ENCODE measurements around the gene OR12D3. TPM values are rescaled to one million over a fixed set of nuclear protein-coding genes. Genes with fewer than 3 reads are reported as not detected.
"Not testable (repeated sequence)": the region's sequence is repeated elsewhere in the genome, so short reads cannot be mapped to it uniquely, and the experiment has no call there.

OR12D3 gene, protein sequence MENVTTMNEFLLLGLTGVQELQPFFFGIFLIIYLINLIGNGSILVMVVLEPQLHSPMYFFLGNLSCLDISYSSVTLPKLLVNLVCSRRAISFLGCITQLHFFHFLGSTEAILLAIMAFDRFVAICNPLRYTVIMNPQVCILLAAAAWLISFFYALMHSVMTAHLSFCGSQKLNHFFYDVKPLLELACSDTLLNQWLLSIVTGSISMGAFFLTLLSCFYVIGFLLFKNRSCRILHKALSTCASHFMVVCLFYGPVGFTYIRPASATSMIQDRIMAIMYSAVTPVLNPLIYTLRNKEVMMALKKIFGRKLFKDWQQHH
- not detected in 2 replicates for total RNA-seq (2014; rRNA removed; shearing (Covaris generic))

DNA sequence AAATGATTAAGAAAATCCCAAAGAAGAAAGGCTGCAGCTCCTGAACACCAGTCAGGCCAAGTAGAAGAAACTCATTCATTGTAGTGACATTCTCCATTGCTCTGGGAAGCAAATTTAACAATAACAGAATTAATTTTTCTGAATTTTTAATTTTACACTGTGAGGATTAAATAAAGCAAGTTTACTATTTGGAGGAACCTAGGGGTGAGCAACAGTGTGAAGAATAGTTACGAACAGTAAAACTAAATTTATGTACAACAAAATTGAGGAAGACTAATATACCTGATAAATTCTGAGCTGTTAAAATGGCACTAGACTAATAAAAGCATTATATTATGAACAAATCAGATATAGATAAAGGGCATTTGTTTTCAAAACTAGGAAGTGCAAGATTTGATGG, at the start of gene OR12D3:
OR12D3 (minus strand) TSS at position 101 of the 400 bp plus-strand sequence; CDS start at position 97, 4 bp downstream.
- no peak for DNase-seq (ENCODE audit: low spot score)

DNA sequence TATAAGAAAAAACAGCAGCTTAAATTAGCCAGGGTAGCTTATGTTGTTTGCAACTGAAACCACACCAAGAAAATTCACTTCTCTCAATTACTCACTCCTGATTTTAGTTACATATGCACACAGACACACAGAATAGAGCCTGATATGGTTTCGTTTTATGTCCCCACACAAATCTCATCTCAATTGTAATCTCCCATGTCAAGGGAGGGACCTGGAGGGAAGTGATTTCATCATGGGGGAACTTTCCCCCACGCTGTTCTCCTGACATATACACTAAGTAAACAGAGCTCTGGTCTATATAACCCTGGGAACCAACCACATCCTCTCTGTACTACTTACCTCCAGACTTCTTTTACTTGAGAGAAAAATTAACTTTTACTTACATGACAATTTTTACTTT, 49.5 kb upstream of the OR12D3 start:
- no peak for DNase-seq (ENCODE audit: low spot score)

DNA sequence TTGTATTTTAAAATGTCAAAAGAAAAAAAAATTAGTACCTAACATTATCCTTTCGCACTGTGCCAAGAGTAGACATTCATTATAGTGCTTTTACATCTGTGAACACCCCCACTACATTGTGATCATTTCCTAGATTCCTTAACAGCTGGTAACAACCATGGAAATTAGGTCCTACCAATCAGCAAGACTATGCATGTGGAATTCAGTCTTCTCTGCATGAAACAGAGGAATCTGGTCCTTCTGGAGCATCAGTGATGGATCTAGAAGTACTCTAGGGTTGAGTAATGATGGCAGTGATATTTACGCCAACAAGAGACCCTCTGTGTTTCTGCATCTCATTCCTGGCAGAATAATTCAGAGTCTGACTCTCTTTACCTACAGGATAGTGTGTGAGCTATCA, 49.1 kb upstream of the OR12D3 start:
- DNase-seq (ENCODE audit: low spot score): no peak

DNA sequence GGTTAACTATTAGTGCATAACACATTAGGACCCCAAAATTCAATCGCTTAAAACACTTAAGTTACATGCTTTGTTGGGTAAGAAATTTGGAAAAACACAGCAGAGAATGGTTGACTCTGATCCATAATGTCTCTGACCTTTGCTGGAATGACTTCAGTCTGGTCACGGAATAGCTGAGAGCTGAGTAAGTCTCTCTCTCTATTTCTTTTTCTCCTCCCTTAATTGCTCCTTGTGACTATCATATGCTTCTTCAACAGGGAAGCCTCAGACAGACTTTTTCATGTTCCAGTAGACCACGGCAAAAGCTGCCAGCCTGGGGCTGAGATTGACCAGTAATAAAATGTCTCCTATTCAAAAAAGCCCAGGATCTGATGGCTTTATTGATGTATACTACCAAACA, 44.4 kb upstream of the OR12D3 start:
- DNase-seq (ENCODE audit: low spot score): no peak

DNA sequence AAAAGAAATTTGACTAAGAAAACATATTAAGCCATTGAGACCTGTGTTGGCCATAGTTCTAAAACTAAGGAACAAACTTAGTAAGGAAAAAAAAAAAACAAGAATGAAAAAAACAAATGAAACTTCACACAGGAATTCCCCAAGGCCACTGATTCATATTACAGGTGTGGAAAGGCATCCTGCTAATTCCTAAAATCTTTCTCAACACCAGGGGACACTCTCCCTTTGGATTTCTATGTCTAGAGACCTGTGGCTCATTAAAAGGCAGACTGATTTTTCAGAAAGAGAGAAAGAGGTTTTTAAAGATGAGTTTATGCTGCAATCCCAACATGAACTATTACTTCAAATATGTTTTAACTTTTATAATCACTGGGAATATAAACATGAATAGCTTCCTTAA, 39.5 kb upstream of the OR12D3 start, which contains the start of gene OR12D1:
OR12D1 (plus strand) TSS at position 341 of the 400 bp plus-strand sequence.
- peak; percentile 8 for DNase-seq (ENCODE audit: low spot score)

DNA sequence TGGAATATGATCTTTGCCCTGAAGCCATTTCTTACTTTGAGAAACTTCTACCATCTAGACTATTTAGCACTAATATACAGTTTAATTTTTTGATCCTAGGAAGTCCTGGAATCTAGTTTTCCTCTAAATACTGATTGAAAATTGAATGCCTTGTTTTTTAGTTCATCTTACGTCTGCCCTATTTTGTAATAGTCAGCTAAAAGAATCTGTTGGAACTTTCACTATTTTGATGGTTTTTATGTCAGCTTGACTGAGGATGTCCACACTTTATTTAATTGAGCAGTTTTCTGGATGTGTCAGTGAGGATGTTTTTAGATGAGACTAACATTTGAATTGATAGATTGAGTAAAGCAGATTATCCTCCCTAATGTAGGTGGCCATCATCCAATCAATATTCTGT, 28.7 kb upstream of the OR12D3 start:
- DNase-seq (ENCODE audit: low spot score): no peak

DNA sequence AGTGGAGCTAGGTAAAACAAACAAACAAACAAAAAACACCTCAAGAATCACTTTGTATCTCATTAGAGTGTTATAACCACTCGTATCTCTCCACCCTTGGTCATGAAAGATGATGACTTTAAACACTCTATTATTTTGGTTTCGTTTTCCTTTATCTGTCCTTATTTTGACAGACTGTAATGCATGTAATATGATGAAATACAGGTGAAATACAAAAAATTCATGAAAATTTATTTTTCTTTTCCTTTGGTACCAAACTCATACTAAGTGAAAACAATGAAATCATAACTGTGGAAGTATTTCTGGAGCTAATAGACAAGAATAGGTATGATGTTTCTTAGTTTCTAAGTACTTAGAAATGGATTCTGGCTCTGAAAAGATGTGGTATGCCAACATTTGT, 24.4 kb upstream of the OR12D3 start:
- no peak for DNase-seq (ENCODE audit: low spot score)

DNA sequence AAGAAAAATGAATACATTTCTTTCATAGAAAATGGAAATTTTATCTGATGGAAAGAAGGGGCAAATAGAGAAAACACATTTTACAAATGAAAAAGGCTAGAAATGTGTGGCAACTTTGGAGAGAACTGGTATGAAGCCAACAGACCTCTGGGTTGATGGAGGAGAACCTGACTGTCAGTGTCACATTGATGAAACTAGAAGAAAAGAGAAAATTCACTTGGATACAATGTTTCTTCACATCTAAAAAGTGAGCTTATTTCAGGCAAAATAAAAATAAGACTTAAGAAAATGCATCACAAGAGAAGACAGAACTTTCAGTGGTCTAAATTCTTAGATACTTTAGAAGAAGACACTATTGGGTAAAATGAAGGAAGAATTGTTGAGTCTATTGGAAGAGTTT, 20.2 kb upstream of the OR12D3 start, which contains the start of gene OR12D2:
OR12D2 (plus strand) TSS at position 301 of the 400 bp plus-strand sequence. CDS start 1,069 bp downstream, outside the sequence.
- no peak for DNase-seq (ENCODE audit: low spot score)

DNA sequence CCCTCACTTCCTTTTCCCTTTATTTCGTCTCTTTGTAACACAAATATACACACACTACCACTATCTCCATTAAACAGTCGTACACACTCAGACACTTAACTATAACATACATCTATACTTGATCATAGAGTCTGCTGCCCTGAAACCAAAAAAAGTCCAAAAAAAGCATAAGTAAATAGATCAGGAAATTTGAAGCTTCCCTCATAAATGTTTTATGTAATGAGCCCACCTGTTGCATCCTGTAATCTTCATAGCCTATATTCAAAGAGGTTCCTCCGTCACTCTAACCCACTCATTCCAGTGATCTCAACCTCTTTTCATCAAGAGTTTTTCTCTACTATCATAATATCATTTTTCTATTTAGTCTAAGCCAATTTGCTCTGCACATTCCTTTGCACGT, 13.4 kb upstream of the OR12D3 start:
- no peak for DNase-seq (ENCODE audit: low spot score)

DNA sequence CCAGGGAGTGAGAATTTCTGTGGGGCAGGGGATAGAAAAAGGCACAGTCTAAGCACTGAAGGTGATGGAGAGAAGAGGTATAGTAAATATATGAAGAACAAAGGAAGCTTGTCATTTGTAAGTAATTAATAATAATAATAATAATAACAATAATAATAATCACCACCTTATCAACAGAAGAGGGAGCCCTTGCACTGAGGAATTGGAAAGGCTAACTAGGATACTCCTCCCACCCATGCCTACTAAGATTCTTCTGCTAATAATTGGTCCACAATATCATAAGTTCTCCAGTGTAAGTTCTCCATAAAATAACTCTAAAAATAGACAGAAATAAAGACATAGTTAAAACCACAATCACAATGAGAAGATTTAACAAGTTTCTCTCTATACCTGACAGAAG, 912 bp upstream of the OR12D3 start:
- DNase-seq (ENCODE audit: low spot score): peak; percentile 29

DNA sequence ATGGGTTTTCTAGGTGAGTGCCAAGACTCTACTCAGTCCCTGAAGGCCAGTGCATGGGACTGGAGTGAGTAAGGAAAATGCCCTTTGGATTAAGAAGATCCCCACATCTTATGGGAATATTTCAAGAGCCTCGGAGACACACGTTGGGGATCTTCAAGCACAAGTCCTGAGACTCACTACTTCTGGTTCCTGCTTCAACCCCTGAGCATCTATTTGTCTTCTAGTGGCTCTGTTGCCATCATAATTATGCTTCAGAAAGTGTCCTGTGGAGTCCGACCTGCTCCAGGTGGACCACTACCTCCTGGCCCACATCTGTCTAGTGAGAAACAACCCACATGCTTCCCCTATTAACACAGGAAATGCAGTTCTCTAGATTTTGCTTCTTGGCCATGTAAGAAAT, 6.3 kb downstream of the OR12D3 start, which contains the start of gene OR5V1:
OR5V1 (minus strand) TSS at position 101 of the 400 bp plus-strand sequence. CDS start 12,670 bp downstream, outside the sequence.
- no peak for DNase-seq (ENCODE audit: low spot score)

DNA sequence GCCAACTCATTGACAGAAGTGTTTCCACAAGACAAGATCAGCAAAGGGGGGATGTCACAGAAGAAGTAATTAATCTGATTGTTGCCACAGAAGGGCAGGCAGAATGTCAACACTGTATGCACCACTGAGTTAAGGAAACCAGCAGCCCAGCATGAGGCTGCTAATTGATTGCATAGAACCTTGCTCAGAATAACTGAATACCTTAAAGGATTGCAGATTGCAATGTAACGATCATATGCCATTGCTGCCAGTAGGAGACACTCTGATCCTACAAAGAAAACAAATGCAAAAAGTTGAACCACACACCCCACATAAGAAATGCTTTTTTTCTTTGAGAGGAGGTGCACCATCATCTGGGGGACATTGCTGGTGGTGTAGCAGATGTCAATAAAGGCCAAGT, 19.5 kb downstream of the OR12D3 start:
- DNase-seq (ENCODE audit: low spot score): no peak

DNA sequence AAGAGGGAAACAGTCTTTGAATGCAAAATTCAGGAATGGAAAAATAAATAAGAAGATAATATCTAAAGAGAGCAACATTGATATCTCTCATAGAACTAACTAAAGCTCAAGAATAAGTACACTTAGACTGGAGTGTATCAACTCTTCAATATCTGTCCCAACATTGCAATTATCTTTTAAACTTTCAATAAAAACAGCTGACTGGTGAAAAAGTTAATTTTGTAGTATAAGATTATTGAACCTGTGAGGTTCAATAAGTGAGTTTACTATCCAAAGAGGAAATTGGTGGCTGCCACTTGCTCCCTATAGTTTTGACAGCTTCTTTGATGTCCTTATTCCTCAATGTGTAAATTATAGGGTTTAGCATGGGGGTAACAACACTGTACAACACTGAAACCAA, 20.1 kb downstream of the OR12D3 start:
- DNase-seq (ENCODE audit: low spot score): no peak

DNA sequence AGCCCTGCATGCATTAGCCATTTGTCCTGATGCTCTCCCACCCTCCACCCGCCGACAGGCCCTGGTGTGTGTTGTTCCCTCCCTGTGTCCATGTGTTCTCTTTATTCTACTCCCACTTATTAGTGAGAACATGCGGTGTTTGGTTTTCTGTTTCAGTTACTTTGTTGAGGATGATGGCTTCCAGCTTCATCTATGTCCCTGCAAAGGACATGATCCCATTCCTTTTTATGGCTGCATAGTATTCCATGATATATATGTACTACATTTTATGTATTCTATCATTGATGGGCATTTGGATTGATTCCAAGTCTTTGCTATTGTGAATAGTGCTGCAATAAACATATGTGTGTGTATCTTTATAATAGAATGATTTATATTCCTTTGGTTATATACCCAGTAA, 25.7 kb downstream of the OR12D3 start:
- not testable (repeated sequence) for DNase-seq (ENCODE audit: low spot score)

DNA sequence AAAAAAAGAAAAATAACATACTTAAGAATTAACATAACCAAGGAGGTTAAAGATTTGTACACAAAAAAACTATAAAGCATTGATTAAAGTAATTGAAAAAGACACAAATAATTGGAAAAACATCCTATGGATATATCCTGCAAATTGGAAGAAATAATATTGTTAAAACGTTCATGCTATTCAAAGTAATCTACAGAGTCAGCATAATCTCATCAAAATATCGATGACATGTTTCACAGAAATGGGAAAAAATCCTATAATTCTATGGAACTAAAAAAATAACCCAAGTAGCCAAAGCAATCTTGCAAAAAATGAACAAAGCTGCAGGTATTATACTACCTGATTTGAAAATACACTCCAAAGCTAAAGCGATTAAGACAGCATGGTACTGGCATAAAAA, 29.7 kb downstream of the OR12D3 start:
- DNase-seq (ENCODE audit: low spot score): no peak

DNA sequence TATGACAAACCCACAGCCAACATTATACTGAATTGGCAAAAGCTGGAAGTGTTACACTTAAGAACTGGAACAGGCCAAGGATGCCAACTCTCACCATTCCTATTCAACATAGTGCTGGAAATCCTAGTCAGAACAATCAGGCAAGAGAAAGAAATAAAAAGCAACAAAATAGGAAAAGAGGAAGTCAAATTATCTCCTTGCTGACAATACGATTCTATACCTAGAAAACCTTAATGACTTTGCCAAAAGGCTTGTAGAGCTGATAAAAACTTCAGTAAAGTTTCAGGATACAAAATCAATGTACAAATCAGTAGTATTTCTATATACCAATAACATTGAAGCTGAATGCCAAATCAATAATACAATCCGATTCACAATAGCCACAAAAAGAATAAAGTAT, 38.8 kb downstream of the OR12D3 start:
- no peak for DNase-seq (ENCODE audit: low spot score)

DNA sequence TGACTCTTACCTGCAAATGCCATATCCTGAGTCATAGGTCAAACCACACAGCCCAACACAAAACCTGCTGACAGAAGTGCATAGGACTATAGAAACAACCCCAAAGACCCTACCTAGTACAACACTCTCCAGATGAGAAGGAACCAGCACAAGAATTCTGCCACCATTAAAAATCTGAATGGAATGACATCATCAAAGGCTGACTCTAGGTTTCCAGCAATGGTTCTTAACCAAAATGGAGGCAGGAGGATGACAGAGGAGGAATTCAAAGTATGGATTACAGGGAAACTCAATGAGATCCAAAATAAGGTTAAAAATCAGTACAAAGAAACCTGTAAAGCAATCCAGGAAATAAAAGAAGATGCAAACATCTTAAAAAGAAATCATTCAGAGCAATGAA, 42.4 kb downstream of the OR12D3 start:
- no peak for DNase-seq (ENCODE audit: low spot score)

DNA sequence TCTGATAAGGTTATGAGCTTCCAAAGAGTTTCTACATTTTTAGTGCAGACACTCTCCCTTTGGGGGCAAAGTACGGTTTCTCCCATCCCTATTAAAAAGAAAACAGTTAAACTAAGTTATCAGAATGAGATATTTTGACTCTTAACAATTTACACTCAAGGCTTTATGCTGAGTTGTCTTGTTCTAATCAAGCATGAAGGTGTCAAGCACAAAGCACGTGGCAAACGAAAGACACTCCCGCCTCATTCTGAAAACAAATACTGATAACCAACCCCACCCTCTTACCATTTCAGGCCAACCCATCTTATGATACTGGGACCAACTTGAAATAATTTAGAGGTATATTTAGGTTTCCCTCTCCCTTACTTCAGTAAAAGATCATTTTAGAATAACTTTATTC, 49.3 kb downstream of the OR12D3 start:
- DNase-seq (ENCODE audit: low spot score): no peak

Other genes with a start within 250 kb of the OR12D3 start
- gene OR2J2, start 204.4 kb downstream of the OR12D3 start, total RNA-seq (2014; rRNA removed; shearing (Covaris generic)): not detected in 2 replicates
- gene OR14J1, start 73.6 kb downstream of the OR12D3 start, total RNA-seq (2014; rRNA removed; shearing (Covaris generic)): not detected in 2 replicates
- gene OR5V1, start 6.4 kb downstream of the OR12D3 start, total RNA-seq (2014; rRNA removed; shearing (Covaris generic)): not detected in 2 replicates
- gene OR12D2, start 20.3 kb upstream of the OR12D3 start, total RNA-seq (2014; rRNA removed; shearing (Covaris generic)): not detected in 2 replicates
- gene OR12D1, start 39.6 kb upstream of the OR12D3 start, total RNA-seq (2014; rRNA removed; shearing (Covaris generic)): not detected in 2 replicates
- gene OR10C1, start 64.0 kb upstream of the OR12D3 start, total RNA-seq (2014; rRNA removed; shearing (Covaris generic)): not detected in 2 replicates
- gene OR11A1, start 81.8 kb upstream of the OR12D3 start, total RNA-seq (2014; rRNA removed; shearing (Covaris generic)): not detected in 2 replicates
- not detected in 2 replicates for gene OR2H1, start 81.9 kb upstream of the OR12D3 start, total RNA-seq (2014; rRNA removed; shearing (Covaris generic))
- not detected in 2 replicates for gene MAS1L, start 112.7 kb upstream of the OR12D3 start, total RNA-seq (2014; rRNA removed; shearing (Covaris generic))
- gene UBD, start 184.4 kb upstream of the OR12D3 start, total RNA-seq (2014; rRNA removed; shearing (Covaris generic)): not detected in 2 replicates
- gene OR2H2, start 209.8 kb upstream of the OR12D3 start, total RNA-seq (2014; rRNA removed; shearing (Covaris generic)): not detected in 2 replicates

Measured in HT-29 (cell line).